GM21825 (cell line): ENCODE data around the gene DNAJC27.

Experiments
- ATAC-seq: cut with Tn5 transposase; IDR thresholded peaks from one replicate; pipeline ENCODE4 v1.9.1; 2021; ENCODE audit warnings: mild to moderate bottlenecking, moderate library complexity; ENCODE audit not compliant: unreplicated experiment

Gene DNAJC27

DNA sequence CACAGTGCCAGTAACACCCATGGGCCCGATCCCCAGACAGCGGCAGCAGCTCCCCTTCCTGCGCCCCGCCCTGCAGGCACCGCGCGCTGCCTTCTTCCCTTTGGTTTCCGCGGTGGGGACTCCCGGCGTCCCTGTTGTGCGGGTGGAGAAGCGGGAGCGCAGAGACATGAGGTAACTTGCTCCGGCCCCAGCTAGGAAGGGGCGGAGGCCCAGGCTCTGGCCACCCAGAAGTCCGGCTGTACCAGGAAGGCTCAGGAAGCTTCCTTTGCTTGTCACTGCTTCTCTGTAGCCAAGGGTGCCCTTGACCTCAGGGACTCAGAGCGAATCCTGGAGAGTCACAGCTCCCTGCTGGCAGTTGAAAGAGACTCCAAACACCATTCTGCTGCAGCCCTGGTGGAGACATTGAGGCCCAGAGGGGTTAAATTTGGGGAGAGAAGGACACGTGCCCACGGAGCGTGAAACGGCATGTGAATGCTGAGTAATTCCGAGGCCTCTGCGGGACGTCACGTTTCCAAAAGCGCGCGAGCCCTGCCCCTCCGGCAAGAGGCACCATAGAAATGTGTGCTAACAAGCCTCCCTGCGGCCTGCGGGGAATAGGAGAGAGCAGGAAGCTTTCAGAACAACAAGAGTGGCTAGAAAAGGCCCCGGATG lies 45.0 kb downstream of the DNAJC27 start:
- no peak for ATAC-seq

GRCh38 chr2:24926220-24926601 lies 45.5 kb downstream of the DNAJC27 start:
- no peak for ATAC-seq

- ATAC-seq, result no peak
Observed at GRCh38 chr2:24925815-24926214, 45.9 kb downstream of the DNAJC27 start.

DNA sequence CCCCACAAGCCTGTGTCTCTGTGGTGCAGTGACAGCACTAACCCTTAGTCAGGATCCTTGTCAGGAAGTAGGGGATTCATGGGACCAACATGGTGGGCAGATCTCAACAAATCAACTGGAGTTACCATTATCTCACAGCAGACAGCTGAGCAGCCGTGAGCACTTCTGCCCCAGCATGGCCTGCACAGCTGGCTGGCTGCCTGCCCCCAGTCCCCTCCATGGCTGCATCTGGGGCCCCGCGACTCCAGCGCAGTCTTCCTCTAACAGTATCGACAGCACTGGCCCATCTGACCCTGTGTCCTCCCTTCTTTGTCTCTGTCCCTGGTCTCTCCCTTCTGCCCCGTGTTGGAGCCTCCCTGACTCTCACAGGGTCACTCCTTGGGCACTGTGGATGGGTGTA lies 47.0 kb downstream of the DNAJC27 start:
- no peak for ATAC-seq

DNA sequence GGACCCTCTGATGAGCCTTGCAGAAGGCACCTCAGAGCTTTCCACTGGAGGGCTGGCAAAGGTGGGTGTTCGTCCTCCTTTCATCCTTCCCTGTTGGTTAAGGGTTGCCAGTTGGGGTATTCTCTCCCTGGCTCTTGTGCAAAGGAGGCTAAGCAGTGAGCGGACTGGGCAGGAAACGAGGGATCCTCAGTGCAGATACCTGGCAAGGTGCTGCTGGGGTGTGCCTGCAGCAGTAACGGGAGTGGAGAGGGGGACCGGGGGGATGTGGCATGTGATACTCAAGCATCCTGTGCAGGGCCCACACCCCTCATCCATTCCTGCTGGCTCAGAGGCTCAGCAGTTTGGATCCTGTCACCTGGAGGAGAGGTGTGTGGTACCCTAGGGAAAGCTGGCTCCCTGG lies 47.5 kb downstream of the DNAJC27 start:
- no peak for ATAC-seq

- ATAC-seq, result no peak
Observed at GRCh38 chr2:24923106-24923505, 48.6 kb downstream of the DNAJC27 start.

- no peak for ATAC-seq
Observed at GRCh38 chr2:24922556-24922955, 49.2 kb downstream of the DNAJC27 start.

DNA sequence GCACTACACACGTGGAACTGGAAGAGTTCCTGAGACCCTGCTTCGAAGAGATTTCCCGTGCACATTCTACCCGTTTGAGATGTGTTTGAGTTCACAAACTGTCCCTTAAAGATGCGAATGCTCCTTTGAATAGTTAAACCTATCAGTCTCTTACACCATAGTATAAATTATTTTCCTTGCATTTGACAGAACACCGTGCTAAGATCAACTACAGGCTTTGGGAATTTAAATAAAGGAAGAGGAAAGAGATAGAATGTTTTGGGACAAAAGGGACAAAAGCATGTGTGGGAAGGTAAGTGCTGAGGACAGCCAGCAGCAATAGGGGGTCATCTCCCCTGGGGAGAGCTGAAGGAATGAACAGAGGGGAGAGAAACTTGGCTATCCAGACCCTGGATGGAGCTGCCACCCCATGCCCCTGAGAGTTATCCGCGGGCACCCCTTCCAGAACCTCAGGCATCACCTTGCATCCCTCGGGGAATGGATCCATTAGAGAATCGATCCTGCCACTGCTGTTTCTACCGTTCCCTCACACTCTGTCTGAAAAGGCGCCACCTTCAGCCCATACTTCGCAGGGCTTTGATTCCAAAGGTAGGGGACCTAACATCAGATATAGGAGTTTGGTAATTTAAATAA lies 50.8 kb downstream of the DNAJC27 start:
- ATAC-seq, result no peak

DNA sequence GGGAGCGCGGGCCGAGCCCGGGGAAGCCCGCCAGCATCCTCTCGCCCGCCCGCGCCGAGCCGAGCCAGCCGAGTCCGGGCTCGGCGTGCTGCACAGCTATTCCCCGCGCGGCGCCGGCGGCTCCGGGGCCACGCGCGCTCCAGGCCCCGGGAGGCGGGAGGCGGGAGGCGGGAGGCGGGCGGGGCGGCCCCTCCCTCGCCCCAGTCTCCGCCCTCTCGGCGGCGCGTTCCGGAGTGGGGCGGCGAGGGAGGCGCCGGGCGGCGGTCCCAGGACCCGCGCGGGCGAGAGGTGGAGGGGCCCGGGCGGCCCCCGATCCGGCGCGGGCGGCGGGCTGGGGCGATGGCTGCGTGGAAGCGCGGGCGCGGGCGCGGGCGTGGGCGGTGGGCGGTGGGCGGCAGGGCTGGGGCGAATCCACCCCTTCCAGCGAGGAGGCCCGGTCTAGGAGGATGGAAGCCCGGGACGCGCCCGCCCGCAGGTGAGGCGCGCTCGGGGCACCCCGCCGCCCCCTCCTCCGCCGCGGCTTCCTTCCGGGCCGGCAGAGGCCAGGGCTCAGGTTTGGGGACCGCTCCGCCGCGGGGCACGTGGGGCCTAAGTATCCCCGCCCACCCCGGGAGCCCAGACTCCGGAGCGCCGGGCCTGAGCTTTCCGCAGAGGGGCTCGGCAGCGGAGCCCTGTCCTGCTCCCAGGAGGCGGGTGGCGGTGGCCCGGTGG lies 51.5 kb downstream of the DNAJC27 start, which contains the start of gene ADCY3:
Gene ADCY3 (minus strand): TSS at position 140 of the 711 bp plus-strand sequence. CDS start 1,250 bp downstream, outside the sequence.
- peak; percentile 47 for ATAC-seq

GRCh38 chr2:24919506-24920097 lies 52.2 kb downstream of the DNAJC27 start:
- ATAC-seq, result peak; percentile 16

- no peak for ATAC-seq
Observed at GRCh38 chr2:24919037-24919505, 52.7 kb downstream of the DNAJC27 start.

DNA sequence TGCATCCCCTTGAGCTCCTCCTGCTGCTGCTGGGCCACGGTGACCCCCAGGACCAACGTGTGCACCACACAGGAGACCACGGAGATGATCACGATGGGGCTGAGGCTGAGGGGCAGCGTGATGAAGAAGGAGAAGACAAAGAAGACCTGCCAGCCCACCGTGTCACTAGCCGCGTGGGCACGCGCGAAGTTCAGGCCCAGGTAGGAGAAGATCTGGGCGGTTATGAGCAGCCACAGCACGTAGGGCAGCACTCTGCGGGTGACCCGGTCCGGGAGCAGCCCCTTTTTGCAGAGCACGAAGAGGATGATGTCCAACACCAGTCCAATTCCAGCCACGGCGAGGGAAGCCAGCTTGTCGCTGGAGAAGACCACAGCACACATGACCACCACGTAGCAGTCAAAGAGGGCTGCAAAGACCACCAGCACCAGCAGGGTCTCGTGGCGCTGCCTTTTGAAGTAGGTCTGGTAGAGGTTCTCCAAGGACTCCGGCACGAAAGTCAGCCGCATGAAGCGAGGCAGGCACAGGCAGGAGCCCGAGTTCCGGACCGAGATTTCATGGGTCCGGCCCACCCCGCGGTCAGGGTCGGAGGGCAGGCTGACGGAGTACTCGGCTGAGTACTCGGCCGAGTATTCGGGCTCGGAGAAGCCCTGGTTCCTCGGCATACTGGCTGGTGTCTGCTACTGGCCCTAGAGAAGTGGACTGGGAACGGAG lies 53.3 kb downstream of the DNAJC27 start:
- ATAC-seq, result no peak

GRCh38 chr2:24917731-24918325 lies 53.9 kb downstream of the DNAJC27 start:
- no peak for ATAC-seq

GRCh38 chr2:24917086-24917485 lies 54.7 kb downstream of the DNAJC27 start:
- ATAC-seq, result no peak

- no peak for ATAC-seq
Observed at GRCh38 chr2:24915796-24916195, 56.0 kb downstream of the DNAJC27 start.

- no peak for ATAC-seq
Observed at GRCh38 chr2:24915175-24915574, 56.6 kb downstream of the DNAJC27 start.

- no peak for ATAC-seq
Observed at GRCh38 chr2:24914713-24915112, 57.0 kb downstream of the DNAJC27 start.

- ATAC-seq, result no peak
Observed at GRCh38 chr2:24913911-24914310, 57.8 kb downstream of the DNAJC27 start.

DNA sequence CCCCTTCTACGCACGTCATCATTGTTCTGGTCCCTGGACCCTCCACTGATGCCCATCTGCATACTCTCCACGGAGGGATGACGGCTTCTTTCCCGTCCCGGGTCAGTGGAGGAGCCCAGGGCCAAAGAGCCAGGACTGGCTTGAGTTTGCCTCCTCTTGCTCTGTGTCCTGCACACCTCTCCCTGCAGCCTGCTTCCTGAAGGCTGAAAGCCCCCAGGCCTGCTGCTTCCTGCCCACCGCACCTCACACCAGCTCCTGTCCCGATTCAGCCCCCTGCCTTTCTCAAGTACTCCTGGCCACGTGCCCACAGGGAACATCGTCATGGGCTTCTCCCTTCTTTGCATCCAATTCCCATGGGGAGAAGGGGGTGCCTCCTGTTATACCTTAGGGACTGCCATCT lies 58.8 kb downstream of the DNAJC27 start:
- ATAC-seq, result no peak

DNA sequence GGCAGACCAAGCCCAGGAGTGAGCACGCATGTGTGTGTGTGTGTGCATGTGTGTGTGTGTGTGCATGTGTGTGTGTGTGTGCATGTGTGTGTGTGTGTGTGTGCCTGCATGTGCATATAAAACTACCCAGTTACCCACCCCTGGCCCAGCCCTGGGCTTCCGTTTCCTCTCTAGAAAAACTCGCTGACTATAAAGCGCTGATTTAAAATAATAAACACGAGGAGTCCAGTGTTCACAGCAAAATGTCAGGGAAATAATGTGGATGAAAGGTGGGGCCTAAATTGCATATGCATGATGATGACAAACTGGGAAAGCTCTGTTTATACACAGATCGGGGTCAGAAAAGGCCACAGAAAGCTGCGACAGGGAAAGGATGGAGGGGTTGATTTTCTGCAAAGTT lies 59.2 kb downstream of the DNAJC27 start:
- ATAC-seq, result no peak

- no peak for ATAC-seq
Observed at GRCh38 chr2:24910245-24910644, 61.5 kb downstream of the DNAJC27 start.
